Hindlimb muscle (tissue), 1 donor: ENCODE data around the gene RPN2. TPM values are rescaled to one million over a fixed set of nuclear protein-coding genes. Genes with fewer than 3 reads are reported as not detected.

Experiments used
- DNase-seq: peaks from one replicate; pipeline ENCODE4 v3.0.0-alpha.2; 2013
- polyA plus RNA-seq: library from polyadenylated mRNA; unstranded; fragments of 120-200 nt; gene quantifications from one replicate; pipeline ENCODE4 v1.2.1, GENCODE V29; 2013; ENCODE audit not compliant: insufficient read length

Gene RPN2
- polyA plus RNA-seq, 1 donor, result 152 TPM

- no peak for DNase-seq
Observed at GRCh38 chr20:37218976-37219375, 39.8 kb downstream of the RPN2 start.

DNA sequence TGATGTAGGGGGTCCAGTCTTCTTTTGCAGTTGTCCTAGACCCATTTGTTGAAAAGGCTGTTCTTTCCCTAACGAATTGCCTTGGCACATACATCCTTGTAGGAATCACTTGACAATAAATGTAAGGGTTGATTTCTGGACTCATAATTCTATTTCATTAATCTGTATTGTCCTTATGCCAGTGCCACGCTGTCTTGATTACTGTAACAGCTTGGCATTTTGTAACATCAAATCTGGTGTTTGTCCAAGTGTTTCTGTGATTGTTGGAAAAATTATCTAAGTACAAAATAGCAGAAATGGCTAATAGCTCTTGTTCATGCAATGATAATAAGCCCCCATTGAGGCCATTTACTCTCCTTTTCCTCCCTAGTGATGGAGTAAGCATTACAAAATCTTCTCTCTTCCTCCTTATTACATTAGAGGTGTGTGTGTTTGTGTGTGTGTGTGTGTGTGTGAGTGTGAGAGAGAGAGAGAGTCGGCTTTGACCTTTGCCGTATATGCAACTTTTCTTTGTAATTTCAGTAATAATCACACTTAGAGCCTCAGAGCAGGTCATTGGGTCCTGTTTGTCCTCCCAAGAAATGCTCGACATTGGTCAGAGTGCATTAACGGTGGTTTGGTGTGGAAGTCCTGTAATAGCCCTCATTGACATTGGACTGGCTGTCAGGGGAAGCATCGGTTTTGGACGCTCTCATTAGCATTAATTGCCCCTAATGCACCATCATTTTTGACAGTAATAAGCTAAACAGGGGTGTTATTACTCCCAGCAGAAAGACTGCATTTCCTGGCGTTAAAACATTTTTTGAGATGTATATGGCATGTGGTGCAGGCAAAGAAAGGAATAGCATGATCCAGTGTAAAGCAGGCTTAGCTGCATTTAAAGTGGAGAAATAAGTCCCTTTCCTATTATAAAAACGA is 40.9 kb downstream of the RPN2 start:
- no peak for DNase-seq

- DNase-seq, result no peak
Observed at GRCh38 chr20:37220731-37221130, 41.6 kb downstream of the RPN2 start.

GRCh38 chr20:37222086-37222485 is 43.0 kb downstream of the RPN2 start:
- DNase-seq, result no peak

DNA sequence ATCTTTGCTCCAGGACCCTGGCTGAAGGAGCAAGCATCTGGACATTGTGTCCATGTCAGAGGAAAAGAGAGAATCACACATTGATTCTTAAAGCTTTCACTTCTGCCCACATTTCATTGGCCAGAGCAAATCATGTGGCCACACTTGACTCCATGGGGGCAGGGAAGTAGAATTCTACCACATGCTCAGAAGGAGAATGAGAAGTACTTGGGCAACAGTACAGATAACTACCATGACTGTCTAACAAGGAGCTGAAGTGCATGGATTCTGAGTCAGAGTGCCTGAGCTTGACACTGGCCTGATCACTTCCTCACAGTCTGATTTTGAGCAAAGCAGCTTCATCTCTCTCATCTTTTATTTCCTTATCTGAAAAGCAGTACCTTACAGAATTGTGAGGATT is 43.9 kb downstream of the RPN2 start:
- no peak for DNase-seq

- no peak for DNase-seq
Observed at GRCh38 chr20:37225146-37225545, 46.0 kb downstream of the RPN2 start.

DNA sequence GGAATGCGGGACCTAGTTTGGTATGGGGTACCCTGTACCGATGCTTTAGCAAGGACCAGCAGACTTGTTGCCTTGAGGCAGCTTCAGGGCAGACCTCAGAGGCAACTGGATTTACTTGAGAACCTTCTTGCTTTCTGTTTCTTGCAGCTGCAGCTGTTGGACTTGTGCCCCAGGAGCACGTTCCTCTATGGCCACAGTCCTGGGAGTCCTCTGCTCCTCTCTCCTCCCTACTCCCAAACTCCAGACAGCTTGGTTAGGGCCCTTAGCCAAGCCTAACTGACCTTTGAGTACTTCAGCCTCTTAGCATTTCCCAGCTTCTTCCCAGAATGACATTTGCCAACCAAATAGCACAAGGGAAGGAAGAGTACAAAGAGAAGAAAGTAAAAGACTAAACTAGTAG is 47.8 kb downstream of the RPN2 start:
- peak; percentile 64 for DNase-seq

DNA sequence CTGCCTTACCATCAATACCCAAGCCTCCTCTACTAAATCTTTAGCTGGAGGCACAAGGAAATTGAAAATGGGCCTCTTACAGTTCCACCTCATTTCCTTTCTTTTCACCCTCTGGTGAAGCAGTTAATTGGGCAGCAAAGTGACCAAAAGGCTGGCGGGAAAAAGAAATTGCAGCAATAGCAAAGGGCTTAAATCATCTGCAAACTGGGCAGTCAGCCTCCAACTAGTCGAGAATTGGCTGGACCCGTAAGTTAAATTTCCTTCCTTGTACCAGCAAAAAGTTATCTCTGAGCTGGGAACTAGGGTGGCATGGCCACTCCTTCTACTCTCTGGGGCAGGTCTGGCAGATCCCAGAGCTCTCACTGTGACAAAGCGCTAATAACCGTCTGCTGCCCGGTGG is 49.0 kb downstream of the RPN2 start:
- no peak for DNase-seq

GRCh38 chr20:37228656-37229055 is 49.5 kb downstream of the RPN2 start:
- DNase-seq, result no peak

DNA sequence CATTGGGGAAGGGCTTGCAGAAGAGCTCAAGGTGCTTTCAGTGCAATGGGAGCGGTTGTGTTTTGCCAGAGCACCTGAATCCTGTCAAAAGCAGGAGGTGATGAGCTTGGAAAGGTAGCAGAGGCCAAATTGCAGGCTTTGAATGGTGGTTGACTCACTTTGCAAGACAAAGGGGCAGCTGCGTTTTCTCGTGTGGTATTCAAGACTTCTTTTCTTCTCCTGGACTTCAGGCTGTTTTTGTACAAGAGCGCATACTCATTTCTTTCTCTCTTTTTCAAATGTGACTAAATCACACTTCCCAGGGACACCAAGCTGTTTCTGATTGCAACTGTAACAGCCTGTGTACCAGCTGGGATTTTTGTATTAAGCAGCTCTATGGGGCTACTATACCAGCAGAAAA is 50.2 kb downstream of the RPN2 start:
- no peak for DNase-seq

- DNase-seq, result no peak
Observed at GRCh38 chr20:37230200-37230599, 51.1 kb downstream of the RPN2 start.

DNA sequence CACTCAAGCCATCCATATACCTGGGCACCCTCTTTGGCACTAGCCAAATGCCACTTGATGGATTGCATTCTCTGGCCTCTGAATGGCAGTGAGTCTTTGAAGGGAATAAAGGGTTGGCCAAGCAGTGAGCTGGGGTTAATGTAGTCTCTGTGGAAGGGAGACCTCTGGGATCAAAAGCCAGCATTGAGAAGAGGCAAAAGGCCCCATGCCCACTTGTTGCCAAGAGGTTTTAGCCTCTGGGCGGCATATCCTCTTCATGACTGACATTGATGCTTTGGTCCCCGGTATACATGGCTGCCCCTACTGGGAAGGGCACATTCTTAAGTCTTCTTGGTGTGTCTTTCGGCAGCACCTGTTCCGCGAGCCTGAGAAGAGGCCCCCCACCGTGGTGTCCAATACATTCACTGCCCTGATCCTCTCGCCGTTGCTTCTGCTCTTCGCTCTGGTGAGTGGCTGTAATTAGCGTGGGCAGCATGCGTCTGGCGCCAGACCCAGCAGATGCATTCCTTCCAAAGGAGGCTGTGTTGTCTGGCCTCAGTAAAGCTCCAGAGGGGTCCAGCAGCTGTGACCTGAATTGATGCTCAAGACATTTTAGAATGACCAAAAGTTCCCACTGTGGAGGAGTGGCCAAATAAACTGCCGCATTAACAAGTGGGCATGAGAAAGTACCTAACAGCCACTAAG is 53.0 kb downstream of the RPN2 start:
- DNase-seq, result no peak

GRCh38 chr20:37233548-37234253 is 54.6 kb downstream of the RPN2 start:
- no peak for DNase-seq

- no peak for DNase-seq
Observed at GRCh38 chr20:37234254-37234581, 55.1 kb downstream of the RPN2 start.

- no peak for DNase-seq
Observed at GRCh38 chr20:37235065-37235464, 55.9 kb downstream of the RPN2 start.

GRCh38 chr20:37236462-37236861 is 57.3 kb downstream of the RPN2 start:
- DNase-seq, result no peak

DNA sequence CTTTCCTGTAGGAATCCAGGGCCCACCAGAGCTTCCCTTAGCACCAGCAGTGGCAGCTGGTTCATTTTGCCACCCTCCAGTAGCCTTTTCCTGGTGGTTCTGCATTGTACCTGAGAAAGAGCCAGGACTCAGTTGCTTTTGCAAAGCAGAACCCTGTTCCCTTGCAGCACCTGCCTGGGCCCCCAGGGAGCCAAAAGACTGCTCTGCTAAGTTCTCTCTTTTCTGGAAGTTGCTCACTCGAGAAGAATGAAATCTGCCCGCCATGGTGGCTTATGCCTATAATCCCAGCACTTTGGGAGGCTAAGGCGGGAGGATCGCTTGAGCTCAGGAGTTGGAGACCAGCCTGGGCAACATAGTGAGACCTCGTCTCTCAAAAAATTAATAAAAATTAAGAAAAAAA is 58.5 kb downstream of the RPN2 start:
- DNase-seq, result no peak

GRCh38 chr20:37238426-37238825 is 59.3 kb downstream of the RPN2 start:
- no peak for DNase-seq

DNA sequence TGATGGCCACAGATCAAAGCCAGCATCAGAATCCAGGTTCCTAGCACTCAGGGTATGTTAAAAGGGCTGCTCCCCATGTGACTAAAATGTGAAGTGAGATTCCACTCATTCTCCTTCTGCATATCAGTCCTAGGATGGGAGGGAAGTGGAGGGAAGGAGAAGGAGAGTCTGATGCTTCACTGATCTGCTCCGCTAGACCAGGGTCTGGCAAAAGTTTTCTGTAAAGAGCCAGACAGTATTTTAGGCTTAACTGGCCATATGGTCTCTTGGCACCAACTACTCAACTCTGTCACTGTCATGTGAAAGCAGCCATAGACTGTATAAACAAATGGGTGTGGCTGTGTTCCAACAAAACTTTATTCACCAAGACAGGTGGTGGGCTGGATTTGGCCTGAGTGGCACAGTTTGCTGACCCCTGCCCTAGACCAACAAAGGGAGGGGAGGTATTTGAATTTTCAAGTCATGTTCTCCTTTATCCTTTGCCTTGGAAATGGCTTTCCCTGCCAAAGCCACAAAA is 59.9 kb downstream of the RPN2 start:
- DNase-seq, result peak; percentile 47

- DNase-seq, result no peak
Observed at GRCh38 chr20:37240337-37241067, 61.4 kb downstream of the RPN2 start.

DNA sequence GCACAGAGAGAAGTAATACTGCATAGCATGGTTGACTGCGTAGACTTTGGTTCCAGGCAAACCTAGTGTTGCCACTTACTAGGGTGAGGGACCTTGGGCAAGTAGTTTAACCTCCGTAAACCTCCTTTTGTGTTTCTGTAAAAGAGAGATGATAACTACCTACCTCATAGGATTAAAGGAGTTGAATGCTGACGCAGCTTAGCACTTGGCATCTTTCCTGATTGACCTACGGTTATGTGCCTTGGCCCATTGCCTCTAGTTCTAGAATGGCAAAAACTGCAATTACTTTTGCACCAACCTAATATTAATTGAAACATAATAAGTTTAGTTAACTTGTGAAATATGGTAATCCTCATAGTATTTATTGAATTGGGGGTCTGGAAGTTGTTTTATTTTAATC is 63.4 kb downstream of the RPN2 start:
- DNase-seq, result no peak

DNA sequence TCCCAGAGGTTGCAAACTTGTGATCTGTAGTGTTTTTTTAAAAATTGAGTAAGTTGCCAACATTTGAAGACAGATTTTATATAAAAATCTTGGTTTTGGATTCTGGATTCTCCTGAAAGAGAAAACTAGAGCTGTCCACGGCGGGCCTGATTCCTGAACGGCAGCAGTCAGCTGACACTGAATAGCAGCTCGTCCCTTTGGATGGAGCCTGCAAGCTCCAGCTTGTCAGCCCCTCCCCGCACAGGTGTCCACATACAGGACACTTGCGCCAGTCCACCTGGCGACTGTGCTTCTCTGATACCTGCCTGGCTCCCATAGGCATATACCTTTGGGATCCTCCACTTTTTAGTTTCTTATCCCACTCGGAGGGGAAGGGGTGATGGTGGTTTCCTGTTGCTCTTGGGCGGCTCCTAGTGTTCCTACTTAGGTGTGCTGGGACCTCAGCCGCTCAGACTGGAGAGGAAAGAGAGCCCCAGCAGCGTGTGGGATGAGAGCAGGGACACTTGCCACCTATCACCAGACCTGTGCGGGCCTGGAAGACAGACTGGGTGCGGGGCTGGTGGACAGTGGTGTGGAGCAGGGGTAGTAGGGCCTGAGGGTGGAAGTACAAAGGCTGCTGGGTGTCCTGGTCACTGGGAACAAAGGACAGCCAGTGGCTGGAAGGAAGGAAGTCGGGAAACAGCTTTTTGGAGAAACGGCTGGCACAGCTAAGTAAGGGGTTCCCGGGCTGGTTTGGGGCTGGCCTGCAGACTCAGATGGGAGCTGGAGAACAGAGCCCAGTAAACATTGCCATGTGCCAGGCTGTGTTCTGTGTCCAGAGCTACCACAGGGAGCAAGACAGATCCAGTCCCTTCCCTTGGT is 64.2 kb downstream of the RPN2 start:
- no peak for DNase-seq
